Stimulated activated CD8-positive, alpha-beta memory T cell treated with anti-CD3 and anti-CD28 coated beads, Interleukin-15, amount 100 ng/mL, for 1 hour (primary cell): ENCODE data around the gene HGFAC.

ENCODE experiments used
- DNase-seq: peaks from one replicate; pipeline ENCODE4 v3.0.0-alpha.2; 2020; ENCODE audit warnings: low read depth

Gene HGFAC

GRCh38 chr4:3473996-3474765 lies 32.4 kb downstream of the HGFAC start:
- no peak for DNase-seq

- no peak for DNase-seq
Observed at GRCh38 chr4:3475041-3475712, 33.4 kb downstream of the HGFAC start.

GRCh38 chr4:3475713-3476260 lies 34.0 kb downstream of the HGFAC start:
- no peak for DNase-seq

GRCh38 chr4:3476341-3476747 lies 34.6 kb downstream of the HGFAC start:
- DNase-seq = no peak

- no peak for DNase-seq
Observed at GRCh38 chr4:3476936-3477749, 35.4 kb downstream of the HGFAC start.

- DNase-seq = no peak
Observed at GRCh38 chr4:3477750-3478430, 36.1 kb downstream of the HGFAC start.

GRCh38 chr4:3478446-3479357 lies 36.9 kb downstream of the HGFAC start:
- DNase-seq = no peak

- no peak for DNase-seq
Observed at GRCh38 chr4:3479358-3480101, 37.8 kb downstream of the HGFAC start.

- DNase-seq = peak; percentile 55
Observed at GRCh38 chr4:3480528-3481112, 38.9 kb downstream of the HGFAC start.

GRCh38 chr4:3481113-3481531 lies 39.4 kb downstream of the HGFAC start:
- DNase-seq = no peak

GRCh38 chr4:3481783-3482393 lies 40.1 kb downstream of the HGFAC start:
- DNase-seq = no peak

GRCh38 chr4:3482707-3483106 lies 40.9 kb downstream of the HGFAC start:
- no peak for DNase-seq

- no peak for DNase-seq
Observed at GRCh38 chr4:3483471-3483921, 41.7 kb downstream of the HGFAC start.

GRCh38 chr4:3484057-3484973 lies 42.5 kb downstream of the HGFAC start:
- DNase-seq = no peak

GRCh38 chr4:3485011-3485791 lies 43.4 kb downstream of the HGFAC start:
- DNase-seq = no peak

GRCh38 chr4:3485886-3486540 lies 44.2 kb downstream of the HGFAC start:
- DNase-seq = no peak
